HuH-7 (cell line): ENCODE data around the gene MYBPC3.
A peak's percentile ranks its signal among the peaks of the same experiment; 100 is the strongest.

Experiments used
- DNase-seq: peaks from one replicate; pipeline ENCODE4 v3.0.0; 2011; ENCODE audit warnings: low spot score

MYBPC3 gene

DNA sequence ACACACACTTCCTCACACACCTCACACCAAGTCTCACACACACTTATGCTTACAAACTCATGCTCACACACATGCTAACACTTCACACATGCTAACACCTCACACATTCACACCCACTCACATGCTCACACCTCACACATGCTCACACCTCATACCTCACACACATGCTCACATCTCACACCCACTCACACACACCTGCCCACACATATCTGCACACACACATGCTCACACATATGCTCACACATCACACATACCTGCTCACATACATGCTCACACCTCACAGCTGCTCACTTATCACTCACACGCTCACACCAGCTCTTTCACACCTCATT lies 4.5 kb upstream of the MYBPC3 start:
- DNase-seq = no peak

- DNase-seq = no peak
Observed at GRCh38 chr11:47356129-47356997, 3.9 kb upstream of the MYBPC3 start.

DNA sequence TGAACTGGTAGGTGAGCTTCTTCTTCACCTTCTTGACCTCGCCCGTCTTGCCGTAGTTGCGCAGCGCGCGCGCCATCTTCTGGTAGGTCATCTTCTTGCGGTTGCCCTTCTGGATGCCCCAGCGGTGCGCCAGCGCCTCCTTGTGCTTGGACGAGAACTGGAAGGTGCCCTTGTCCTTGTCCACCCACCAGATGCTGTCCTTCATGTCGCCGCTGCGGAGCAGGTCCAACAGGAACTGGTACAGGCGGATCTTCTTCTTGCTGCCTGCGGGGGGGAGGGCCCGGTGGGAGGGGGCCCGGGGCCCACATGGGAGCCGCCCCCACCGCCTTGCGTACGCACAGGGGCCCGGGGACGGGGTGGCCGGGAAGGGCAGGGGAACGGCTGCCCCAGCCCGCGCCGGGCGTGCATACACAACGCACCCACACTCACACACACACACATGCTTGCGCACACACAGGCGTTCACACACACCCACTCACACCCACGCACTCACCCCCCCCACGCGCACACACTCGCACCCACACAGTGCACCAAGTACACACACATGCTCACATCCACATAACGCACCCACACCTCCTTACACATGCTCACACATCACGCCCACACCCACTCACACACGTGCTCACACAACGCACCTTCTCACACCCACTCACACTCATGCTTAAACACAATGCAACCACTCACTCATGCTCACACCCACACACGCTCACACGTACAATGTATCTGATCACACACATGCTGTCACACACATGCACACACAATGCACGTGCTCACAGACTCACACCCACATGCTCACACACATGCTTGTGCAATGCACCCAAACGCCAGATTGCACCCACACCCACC lies 3.0 kb upstream of the MYBPC3 start:
- peak; percentile 97 for DNase-seq

GRCh38 chr11:47354913-47355282 lies 2.4 kb upstream of the MYBPC3 start:
- peak; percentile 76 for DNase-seq

- DNase-seq = no peak
Observed at GRCh38 chr11:47353978-47354774, 1.7 kb upstream of the MYBPC3 start.

GRCh38 chr11:47351156-47352126 lies 1.1 kb downstream of the MYBPC3 start:
- no peak for DNase-seq

DNA sequence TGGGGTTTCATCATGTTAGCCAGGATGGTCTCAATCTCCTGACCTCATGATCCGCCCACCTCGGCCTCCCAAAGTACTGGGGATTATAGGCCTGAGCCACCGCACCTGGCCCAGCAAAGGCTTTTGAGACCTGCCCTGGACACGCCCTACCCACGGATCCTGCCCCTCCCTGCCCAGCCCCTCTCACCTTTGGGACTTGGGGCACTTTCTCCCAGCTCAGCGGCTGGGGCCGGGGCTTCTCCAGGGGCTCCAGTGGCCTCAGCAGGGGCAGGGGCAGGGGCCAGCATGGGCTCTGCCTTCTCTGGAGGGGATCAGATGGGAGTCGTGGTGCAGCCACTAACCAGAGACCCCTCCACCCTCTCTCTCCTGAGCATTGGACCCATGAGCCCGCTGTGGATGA lies 2.2 kb downstream of the MYBPC3 start:
- no peak for DNase-seq

- DNase-seq = no peak
Observed at GRCh38 chr11:47349521-47350095, 2.9 kb downstream of the MYBPC3 start.

DNA sequence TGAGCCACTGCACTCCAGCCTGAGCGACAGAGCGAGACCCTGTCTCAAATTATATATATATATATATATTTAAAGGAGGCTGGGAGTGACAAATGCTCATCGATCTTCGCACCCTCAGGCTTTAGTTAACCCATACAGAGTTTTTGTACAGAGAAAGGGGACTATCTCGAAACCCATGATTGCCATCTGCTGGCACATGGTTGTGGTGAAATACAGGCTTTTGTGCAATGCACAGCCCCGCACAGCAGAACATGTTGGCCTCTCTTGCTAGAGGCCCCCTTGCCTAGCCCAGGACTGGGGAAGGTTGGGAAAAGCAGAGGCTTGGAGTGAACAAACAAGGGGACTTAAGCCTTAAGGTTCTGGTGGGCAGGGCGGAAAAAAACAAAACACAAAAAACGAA lies 3.6 kb downstream of the MYBPC3 start:
- peak; percentile 90 for DNase-seq

DNA sequence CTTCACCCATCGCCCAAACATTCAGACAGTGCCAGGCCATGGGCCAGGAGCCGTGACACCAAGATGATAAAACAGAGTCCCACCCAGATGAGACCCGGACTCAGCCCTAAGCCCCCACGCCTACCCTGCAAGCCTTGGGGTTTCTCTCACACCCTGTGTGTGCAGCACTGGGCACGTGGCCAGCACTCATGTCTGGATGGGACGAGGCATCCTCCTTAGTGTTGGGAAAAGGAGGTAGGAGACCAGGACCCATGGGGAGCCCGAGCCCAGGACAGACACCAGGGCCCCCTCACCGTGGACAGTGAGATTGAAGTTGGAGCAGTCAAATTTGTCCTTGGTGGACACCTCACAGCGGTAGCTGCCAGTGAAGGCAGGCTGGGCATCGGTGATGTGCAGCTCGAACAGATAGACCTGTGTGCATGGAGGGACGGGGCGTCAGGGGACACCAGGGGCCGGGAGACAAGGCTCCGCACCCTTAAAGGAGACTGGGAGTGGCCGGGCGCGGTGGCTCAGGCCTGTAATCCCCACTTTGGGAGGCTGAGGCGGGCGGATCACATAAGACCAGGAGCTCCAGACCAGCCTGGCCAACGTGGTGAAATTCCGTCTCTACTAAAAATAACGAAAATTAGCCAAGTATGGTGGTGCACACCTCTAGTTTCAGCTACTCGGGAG lies 4.2 kb downstream of the MYBPC3 start:
- DNase-seq = no peak

DNA sequence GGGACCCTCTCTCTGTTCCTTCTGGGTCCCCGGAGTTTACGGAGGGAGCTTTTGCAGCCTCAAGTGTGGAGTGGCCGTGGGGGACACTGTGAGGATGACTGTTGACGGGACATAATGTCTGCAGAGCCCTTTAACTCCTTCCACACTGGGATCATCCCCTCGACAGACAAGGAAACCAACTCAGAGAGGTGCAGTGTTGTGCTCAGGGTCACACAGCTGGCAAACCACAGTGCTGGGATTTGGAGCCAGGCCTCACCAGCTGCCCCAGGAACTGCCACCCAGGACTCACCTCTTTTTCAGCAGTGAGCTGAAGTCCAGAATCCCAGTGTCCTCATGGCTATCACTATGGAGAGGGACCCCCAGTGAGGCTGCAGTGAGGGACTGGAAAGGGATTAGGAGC lies 5.4 kb downstream of the MYBPC3 start:
- DNase-seq = no peak

DNA sequence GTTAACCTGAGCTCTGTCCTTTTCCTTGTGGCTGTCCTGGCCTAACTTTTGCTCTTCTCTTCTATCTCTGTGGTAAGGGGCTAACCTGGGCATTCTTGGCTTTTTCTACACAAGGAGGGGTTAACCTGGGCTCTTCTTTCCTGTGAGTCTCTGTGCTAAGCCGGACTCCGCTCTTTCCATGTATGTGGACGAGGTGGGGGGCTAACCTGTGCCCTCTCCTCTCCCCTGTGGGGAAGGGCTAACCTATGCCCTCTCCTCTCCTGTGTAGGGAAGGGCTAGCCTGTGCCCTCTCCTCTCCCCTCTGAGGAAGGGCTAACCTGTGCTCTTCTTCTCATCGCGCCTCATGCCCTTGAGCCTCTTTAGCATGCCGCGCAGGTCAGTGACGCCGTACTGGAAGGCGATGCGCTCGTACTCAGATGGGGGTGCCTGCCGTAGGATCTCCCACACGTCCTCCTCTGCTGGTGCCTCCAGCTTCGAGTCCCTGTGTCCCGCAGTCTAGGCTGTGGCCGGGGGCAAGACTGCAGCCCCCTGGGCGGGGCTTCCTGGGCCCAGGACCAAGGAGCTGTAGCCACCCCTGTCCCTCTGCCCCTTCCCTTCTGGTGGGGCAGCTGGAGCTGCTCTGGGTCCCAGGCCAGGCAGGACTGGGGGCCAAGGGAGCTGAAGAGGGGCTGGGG lies 6.5 kb downstream of the MYBPC3 start:
- DNase-seq = no peak

- DNase-seq = no peak
Observed at GRCh38 chr11:47342854-47343253, 9.6 kb downstream of the MYBPC3 start.

DNA sequence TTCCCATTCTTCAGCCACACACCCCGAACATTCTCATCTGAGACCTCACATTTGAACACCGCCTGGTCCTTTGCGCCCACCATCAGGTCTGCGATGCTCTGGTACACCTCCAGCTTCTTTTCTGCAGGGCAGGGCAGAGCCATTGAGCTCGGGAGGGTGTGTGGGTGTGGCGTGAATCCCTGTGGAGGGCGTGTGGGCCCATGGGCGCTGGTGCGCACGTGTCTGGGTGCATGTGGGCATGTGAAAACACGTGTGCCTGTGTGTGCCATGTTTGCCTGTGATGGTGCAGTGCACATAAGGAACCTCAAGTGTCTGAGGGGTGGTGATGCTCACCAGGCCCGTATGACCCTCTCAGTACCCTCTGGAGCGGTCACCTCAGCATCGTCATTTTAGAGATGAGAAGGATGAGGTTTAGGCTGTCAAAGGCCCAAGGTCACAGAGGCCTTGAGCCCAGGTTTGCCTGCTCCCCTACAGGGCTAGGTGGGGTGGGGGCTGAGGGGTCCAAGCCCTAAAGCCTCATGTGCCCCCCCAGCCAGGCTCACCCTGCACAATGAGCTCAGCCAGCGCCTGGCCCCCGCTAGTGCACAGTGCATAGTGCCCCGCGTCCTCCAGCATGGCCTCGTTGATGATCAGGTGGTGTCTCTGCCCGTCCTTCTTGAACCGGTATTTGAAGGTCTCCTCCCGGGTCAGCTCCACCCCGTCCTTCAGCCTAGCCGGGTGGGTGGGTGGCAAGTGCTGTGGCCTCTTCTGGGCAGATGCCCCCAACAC lies 10.3 kb downstream of the MYBPC3 start:
- no peak for DNase-seq

DNA sequence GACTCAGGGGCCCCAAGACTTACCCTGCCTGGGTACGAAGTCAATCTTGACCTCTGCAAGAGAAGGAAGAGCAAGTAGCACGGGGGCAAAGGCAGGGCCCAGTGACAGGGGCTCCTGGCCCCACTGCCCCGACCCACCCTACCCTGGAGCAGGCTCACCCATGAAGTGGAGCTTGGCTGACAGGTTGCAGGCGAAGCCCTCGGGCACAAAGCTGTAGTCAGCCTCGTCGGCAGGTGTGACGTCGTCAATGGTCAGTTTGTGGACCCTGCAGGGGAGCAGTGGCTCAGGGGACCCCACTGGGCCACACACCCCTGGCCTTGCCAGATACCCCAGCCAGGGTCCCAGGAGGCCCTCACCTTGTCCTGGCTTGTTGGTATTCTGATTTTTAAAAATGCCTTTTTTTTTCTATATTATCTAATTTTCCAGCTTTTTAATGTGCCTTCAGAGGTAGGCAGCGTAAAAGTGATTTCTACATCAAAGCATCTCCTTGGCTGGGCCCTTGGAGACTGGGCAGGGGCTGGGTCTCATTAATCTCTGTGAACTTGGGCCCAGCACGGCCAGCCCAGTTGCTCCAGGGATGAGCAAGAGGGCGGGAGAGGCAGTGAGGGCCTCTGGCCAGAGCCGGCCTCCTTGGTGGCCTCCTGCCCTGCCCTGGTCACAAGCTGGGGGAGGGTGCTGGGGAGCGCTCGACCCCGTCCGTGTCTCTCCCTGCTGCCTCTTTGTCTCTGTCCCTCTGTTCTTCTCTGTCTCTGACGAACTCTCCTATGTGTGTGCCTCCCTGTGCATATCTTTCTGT lies 11.3 kb downstream of the MYBPC3 start:
- DNase-seq = no peak

GRCh38 chr11:47340010-47340409 lies 12.5 kb downstream of the MYBPC3 start:
- no peak for DNase-seq

DNA sequence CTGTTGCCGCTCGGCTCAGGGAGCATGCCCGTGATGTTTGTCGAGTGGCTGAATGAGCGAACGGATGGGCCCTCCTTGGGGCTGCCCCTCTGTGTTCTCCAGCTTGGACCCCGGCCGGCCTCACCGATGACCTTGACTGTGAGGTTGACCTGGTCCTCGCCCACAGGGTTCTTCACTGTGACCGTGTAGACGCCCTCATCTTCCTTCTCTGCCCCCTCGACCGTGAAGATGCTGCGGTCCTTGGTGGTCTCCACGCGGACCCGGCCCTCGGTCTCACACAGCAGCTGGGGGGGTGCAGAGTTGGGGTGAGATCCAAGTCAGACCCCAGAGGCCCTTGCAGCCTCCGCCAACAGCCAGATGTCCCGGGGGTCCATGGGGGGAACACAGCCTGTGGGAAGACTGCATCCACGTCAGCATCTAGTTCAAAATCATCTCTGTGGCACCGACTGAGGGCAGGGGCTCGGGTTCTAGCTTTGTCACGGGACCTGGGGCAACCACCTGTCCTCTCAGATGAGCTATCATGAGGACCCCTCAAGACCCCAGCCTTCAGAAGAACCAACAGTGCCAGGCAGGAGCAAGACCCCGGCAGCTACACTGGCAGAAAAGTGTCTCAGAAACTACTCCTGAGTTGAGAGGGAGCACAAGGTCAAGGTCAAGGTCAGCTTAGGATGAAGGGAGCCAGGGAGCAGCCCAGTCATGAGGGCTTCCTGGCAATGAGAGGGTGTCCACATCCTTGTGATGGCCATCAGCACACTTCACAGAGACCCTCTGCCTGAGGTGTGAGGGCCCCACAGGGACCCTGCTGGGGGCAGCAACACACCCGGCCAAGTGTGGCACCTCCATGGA lies 13.9 kb downstream of the MYBPC3 start:
- no peak for DNase-seq
